ENCODE data around the gene CALY.
A peak's percentile ranks its signal among the peaks of the same experiment; 100 is the strongest.

The CALY gene

GRCh38 chr10:133350950-133351329 lies 14.2 kb upstream of the CALY start:
- DNase-seq (ENCODE audit: low read depth), result no peak

- DNase-seq (ENCODE audit: low read depth), result no peak
These were observed 13.7 kb upstream of the CALY start for GRCh38 chr10:133350283-133350949.

- no peak for DNase-seq (ENCODE audit: low read depth)
These were observed 12.9 kb upstream of the CALY start for GRCh38 chr10:133349577-133350011.

GRCh38 chr10:133349160-133349568 lies 12.5 kb upstream of the CALY start:
- no peak for DNase-seq (ENCODE audit: low read depth)

GRCh38 chr10:133347710-133348517 lies 11.2 kb upstream of the CALY start:
- DNase-seq (ENCODE audit: low read depth), result no peak

- DNase-seq (ENCODE audit: low read depth), result no peak
These were observed 9.7 kb upstream of the CALY start for GRCh38 chr10:133346413-133346812.

GRCh38 chr10:133344236-133344635 lies 7.5 kb upstream of the CALY start:
- DNase-seq (ENCODE audit: low read depth), result no peak

- no peak for DNase-seq (ENCODE audit: low read depth)
These were observed 6.9 kb upstream of the CALY start for GRCh38 chr10:133343558-133343957.

- DNase-seq (ENCODE audit: low read depth), result no peak
These were observed 6.2 kb upstream of the CALY start for GRCh38 chr10:133342942-133343341.

- DNase-seq (ENCODE audit: low read depth), result no peak
These were observed 5.3 kb upstream of the CALY start for GRCh38 chr10:133341983-133342382.

GRCh38 chr10:133339708-133340380 lies 3.1 kb upstream of the CALY start:
- DNase-seq (ENCODE audit: low read depth), result no peak

- DNase-seq (ENCODE audit: low read depth), result no peak
These were observed 1.7 kb upstream of the CALY start for GRCh38 chr10:133338080-133339071.

- DNase-seq (ENCODE audit: low read depth), result no peak
These were observed 652 bp upstream of the CALY start for GRCh38 chr10:133337370-133337725.

- no peak for DNase-seq (ENCODE audit: low read depth)
These were observed 549 bp downstream of the CALY start for GRCh38 chr10:133336118-133336576.

GRCh38 chr10:133335246-133336117 lies 1.2 kb downstream of the CALY start:
- peak; percentile 58 for DNase-seq (ENCODE audit: low read depth)

GRCh38 chr10:133334503-133335245 lies 2.0 kb downstream of the CALY start:
- DNase-seq (ENCODE audit: low read depth), result no peak

GRCh38 chr10:133332936-133333699 lies 3.6 kb downstream of the CALY start:
- no peak for DNase-seq (ENCODE audit: low read depth)

GRCh38 chr10:133329491-133330202 lies 7.0 kb downstream of the CALY start:
- peak; percentile 81 for DNase-seq (ENCODE audit: low read depth)

Measured in stimulated activated CD8-positive, alpha-beta memory T cell treated with anti-CD3 and anti-CD28 coated beads, Interleukin-4, amount 100 ng/mL, for 24 hours (primary cell).